ENCODE data around the gene LYZ. TPM values are rescaled to one million over a fixed set of nuclear protein-coding genes. Genes with fewer than 3 reads are reported as not detected.

LYZ gene
- total RNA-seq, 1 experiment from 2014 or later = 353 TPM

- no peaks in the 10 kb centered on the region for H3K9me3 Mint-ChIP-seq (ENCODE audit: low read depth, unreplicated experiment)
- DNase-seq = no peak
- H3K4me1 Mint-ChIP-seq (ENCODE audit: low read depth, unreplicated experiment) = peaks cover 76% of the 10 kb centered on the region
- intact Hi-C loops (cut with micrococcal nuclease; ENCODE audit: unreplicated experiment) = no loop called here
- H3K36me3 Mint-ChIP-seq (ENCODE audit: insufficient read depth, unreplicated experiment) = peaks cover 4% of the 10 kb centered on the region
- no peak overlapping the region for H3K4me3 Mint-ChIP-seq (ENCODE audit: low read depth, unreplicated experiment)
- peak overlapping the region; percentile 29 for H3K27ac Mint-ChIP-seq (ENCODE audit: unreplicated experiment)
- CTCF ChIA-PET = interaction anchor here (0.9 to 1.4 kb wide), 2 partner anchors 11 to 12 kb away, joined by 4 to 6 read pairs; partner anchors contain the start of gene LYZ
- BruUV-seq (replicated peaks) = no TSS peak
- H3K27me3 Mint-ChIP-seq (ENCODE audit: unreplicated experiment) = no peaks in the 10 kb centered on the region
- TF ChIP-seq CTCF (IDR thresholded peaks at IDR 0.05; ENCODE audit: unreplicated experiment) = no peak
These were observed 10.7 kb upstream of the LYZ start for GRCh38 chr12:69337311-69338090.

GRCh38 chr12:69338120-69338859 lies 9.9 kb upstream of the LYZ start:
- peaks cover 73% of the 10 kb centered on the region for H3K4me1 Mint-ChIP-seq (ENCODE audit: low read depth, unreplicated experiment)
- intact Hi-C loops (cut with micrococcal nuclease; ENCODE audit: unreplicated experiment) = no loop called here
- no peak for DNase-seq

GRCh38 chr12:69338936-69339335 lies 9.2 kb upstream of the LYZ start:
- Mint-ChIP-seq H3K4me3 (ENCODE audit: low read depth, unreplicated experiment) (no peak overlapping the region), H3K27ac (ENCODE audit: unreplicated experiment) (no peak overlapping the region), H3K9me3 (ENCODE audit: low read depth, unreplicated experiment) (no peaks in the 10 kb centered on the region), H3K36me3 (ENCODE audit: insufficient read depth, unreplicated experiment) (no peaks in the 10 kb centered on the region), H3K4me1 (ENCODE audit: low read depth, unreplicated experiment) (peaks cover 75% of the 10 kb centered on the region), H3K27me3 (ENCODE audit: unreplicated experiment) (no peaks in the 10 kb centered on the region)
- DNase-seq = no peak
- CTCF ChIA-PET = interaction anchor here (1.1 to 1.4 kb wide), 2 partner anchors 9 to 18 kb away, joined by 4 to 6 read pairs; partner anchors contain the start of gene LYZ
- TF ChIP-seq CTCF (IDR thresholded peaks at IDR 0.05; ENCODE audit: unreplicated experiment) = no peak
- intact Hi-C loops (cut with micrococcal nuclease; ENCODE audit: unreplicated experiment) = no loop called here
- BruUV-seq (replicated peaks) = no TSS peak

More at GRCh38 chr12:69338120-69338859, 9.9 kb upstream of the LYZ start:
- Mint-ChIP-seq H3K36me3 (ENCODE audit: insufficient read depth, unreplicated experiment) (no peaks in the 10 kb centered on the region), H3K4me3 (ENCODE audit: low read depth, unreplicated experiment) (no peak overlapping the region), H3K27ac (ENCODE audit: unreplicated experiment) (peak overlapping the region; percentile 29), H3K27me3 (ENCODE audit: unreplicated experiment) (no peaks in the 10 kb centered on the region), H3K9me3 (ENCODE audit: low read depth, unreplicated experiment) (no peaks in the 10 kb centered on the region)
- CTCF ChIA-PET = interaction anchor here (0.9 to 1.4 kb wide), 3 partner anchors 10 to 19 kb away, joined by 4 to 6 read pairs (median 4); partner anchors contain the start of gene LYZ
- no TSS peak for BruUV-seq (replicated peaks)
- no peak for TF ChIP-seq CTCF (IDR thresholded peaks at IDR 0.05; ENCODE audit: unreplicated experiment)

GRCh38 chr12:69339999-69340398 lies 8.2 kb upstream of the LYZ start:
- Mint-ChIP-seq H3K4me3 (ENCODE audit: low read depth, unreplicated experiment) (no peak overlapping the region), H3K36me3 (ENCODE audit: insufficient read depth, unreplicated experiment) (no peaks in the 10 kb centered on the region), H3K9me3 (ENCODE audit: low read depth, unreplicated experiment) (no peaks in the 10 kb centered on the region), H3K4me1 (ENCODE audit: low read depth, unreplicated experiment) (peaks cover 70% of the 10 kb centered on the region), H3K27ac (ENCODE audit: unreplicated experiment) (no peak overlapping the region), H3K27me3 (ENCODE audit: unreplicated experiment) (no peaks in the 10 kb centered on the region)
- no peak for DNase-seq
- intact Hi-C loops (cut with micrococcal nuclease; ENCODE audit: unreplicated experiment) = no loop called here
- no TSS peak for BruUV-seq (replicated peaks)
- TF ChIP-seq CTCF (IDR thresholded peaks at IDR 0.05; ENCODE audit: unreplicated experiment) = no peak
- CTCF ChIA-PET = no interaction called here
